GM12873 (cell line): ENCODE results near the gene ELMO3.

Source experiments
- CTCF ChIP-seq: IDR thresholded peaks from 2 replicates; pipeline ENCODE4 v1.5.1; 2012; ENCODE audit warnings: low read depth, mild to moderate bottlenecking, moderate library complexity, low read length, control low read depth; ENCODE audit not compliant: insufficient read depth; ENCODE audit errors: missing control alignments

Gene ELMO3

GRCh38 chr16:67233596-67233995 lies 34.7 kb downstream of the ELMO3 start:
- no peak for TF ChIP-seq CTCF

GRCh38 chr16:67234180-67234597 lies 35.3 kb downstream of the ELMO3 start:
- no peak for TF ChIP-seq CTCF

- TF ChIP-seq CTCF: no peak
Observed at GRCh38 chr16:67235816-67236562, 37.1 kb downstream of the ELMO3 start.

- TF ChIP-seq CTCF: no peak
Observed at GRCh38 chr16:67236563-67237395, 37.8 kb downstream of the ELMO3 start.

GRCh38 chr16:67237396-67238277 lies 38.7 kb downstream of the ELMO3 start:
- TF ChIP-seq CTCF: no peak

GRCh38 chr16:67238278-67238575 lies 39.3 kb downstream of the ELMO3 start:
- TF ChIP-seq CTCF: no peak

GRCh38 chr16:67238806-67239470 lies 40.0 kb downstream of the ELMO3 start:
- TF ChIP-seq CTCF: no peak
